ENCODE results near the gene CCL8.
"Not testable (repeated sequence)": the region's sequence is repeated elsewhere in the genome, so short reads cannot be mapped to it uniquely, and the experiment has no call there.

The CCL8 gene

DNA sequence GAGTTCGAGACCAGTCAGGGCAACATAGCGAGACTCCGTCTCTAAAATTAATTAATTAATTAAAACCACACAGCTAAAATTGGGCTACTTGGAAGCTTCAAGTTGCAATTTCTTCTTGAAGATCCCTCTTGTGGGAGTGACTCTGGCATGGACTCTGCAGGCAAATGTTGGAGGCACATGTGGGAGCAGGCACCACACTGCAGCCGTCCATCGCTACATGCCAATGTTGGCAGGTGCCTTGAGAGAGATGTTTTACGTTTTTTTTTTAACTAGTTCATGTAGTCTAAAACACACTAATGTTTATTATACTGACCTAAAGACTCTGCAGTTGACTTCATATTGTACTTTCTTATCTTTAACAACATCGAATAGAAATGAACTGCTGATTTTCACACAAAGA, 7.9 kb upstream of the CCL8 start:
- H3K4me3 ChIP-seq (replicated peaks; ENCODE audit: low read depth, low read length) = no peak overlapping the region
- DNase-seq (ENCODE audit: extremely low read depth, low read depth) = no peak
- TF ChIP-seq, protein P1, sequence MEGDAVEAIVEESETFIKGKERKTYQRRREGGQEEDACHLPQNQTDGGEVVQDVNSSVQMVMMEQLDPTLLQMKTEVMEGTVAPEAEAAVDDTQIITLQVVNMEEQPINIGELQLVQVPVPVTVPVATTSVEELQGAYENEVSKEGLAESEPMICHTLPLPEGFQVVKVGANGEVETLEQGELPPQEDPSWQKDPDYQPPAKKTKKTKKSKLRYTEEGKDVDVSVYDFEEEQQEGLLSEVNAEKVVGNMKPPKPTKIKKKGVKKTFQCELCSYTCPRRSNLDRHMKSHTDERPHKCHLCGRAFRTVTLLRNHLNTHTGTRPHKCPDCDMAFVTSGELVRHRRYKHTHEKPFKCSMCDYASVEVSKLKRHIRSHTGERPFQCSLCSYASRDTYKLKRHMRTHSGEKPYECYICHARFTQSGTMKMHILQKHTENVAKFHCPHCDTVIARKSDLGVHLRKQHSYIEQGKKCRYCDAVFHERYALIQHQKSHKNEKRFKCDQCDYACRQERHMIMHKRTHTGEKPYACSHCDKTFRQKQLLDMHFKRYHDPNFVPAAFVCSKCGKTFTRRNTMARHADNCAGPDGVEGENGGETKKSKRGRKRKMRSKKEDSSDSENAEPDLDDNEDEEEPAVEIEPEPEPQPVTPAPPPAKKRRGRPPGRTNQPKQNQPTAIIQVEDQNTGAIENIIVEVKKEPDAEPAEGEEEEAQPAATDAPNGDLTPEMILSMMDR (IDR thresholded peaks at IDR 0.05; ENCODE audit: low read depth, low read length, missing control alignments) = no peak

DNA sequence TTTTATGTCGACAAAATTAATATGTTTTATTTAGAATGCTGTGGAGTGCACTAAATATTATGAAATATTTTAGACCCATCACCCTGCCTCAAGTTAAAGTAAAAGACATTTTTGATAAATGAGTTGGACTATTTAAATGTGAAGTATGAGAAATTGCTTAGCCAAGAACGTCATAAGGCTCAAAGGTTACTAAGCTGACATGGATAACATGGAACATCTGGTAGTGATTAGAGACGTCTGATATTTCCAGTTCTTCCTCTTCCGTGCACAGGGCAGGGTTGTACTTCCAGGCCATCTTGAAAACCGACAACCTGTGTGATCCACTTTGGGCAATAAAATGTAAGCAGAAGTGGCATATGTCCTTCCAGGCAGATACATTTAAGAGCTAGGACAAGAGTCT, 7.2 kb upstream of the CCL8 start:
- TF ChIP-seq, protein P1 (IDR thresholded peaks at IDR 0.05; ENCODE audit: low read depth, low read length, missing control alignments) = no peak
- H3K4me3 ChIP-seq (replicated peaks; ENCODE audit: low read depth, low read length) = no peak overlapping the region
- peak; percentile 78 for DNase-seq (ENCODE audit: extremely low read depth, low read depth)

DNA sequence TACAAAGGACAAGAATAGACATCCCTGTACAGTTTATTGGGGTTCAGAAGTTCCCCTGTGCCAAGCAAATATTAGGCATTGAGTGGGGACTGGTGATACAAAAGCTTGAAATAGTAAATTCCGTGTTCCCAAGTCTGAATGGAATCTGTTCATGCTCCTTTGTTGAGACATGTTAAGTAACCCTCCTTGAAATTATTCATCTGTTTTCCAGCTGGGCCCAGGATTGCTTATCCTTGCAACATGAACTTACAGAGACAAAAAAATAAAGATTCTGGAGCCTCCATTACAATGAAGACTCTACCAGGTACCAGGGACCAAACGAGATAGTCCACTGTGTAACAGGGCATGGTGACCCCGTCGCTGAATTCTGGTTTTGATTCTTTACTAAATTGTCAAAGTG, 6.1 kb upstream of the CCL8 start:
- TF ChIP-seq, protein P1 (IDR thresholded peaks at IDR 0.05; ENCODE audit: low read depth, low read length, missing control alignments) = no peak
- DNase-seq (ENCODE audit: extremely low read depth, low read depth) = no peak
- no peak overlapping the region for H3K4me3 ChIP-seq (replicated peaks; ENCODE audit: low read depth, low read length)

DNA sequence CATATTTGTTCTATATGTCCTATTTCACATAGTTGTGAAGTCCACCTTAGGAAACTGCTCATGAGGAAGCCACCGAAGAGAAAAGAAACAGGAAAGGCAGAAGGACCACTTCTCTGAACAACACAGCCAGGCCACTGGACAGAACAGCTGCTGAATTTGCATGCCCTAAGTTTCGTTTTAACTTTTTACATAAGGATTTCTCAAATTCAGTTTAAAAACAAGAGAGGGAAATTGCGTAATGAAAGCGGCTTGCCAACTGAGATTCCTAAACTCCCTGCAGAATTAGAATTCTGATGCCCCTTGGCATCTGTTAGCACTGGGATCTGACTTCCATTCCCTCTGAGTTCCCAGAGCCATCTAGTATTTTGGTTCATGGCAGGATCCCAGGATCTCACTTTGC, 5.0 kb upstream of the CCL8 start:
- H3K4me3 ChIP-seq (replicated peaks; ENCODE audit: low read depth, low read length) = no peak overlapping the region
- TF ChIP-seq, protein P1 (IDR thresholded peaks at IDR 0.05; ENCODE audit: low read depth, low read length, missing control alignments) = no peak
- no peak for DNase-seq (ENCODE audit: extremely low read depth, low read depth)

DNA sequence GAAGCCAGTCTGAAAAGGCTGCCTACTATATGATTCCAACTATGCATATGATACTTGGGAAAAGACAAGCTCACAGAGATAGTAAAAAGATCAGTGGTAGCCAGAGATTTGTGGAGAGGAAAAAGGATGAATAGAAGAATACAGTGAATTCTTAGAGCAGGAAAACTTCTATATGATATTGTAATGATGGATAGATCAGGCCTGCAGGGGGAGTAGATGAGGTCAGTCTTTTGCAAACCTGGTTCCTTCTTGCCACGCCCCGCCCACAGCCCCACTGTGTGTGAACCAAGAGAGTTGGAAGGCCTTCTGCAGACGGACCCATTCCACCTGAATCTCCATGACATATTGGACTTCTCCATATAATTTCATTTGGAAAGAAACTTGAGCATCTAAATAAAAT, 761 bp upstream of the CCL8 start:
- TF ChIP-seq, protein P1 (IDR thresholded peaks at IDR 0.05; ENCODE audit: low read depth, low read length, missing control alignments) = peak; percentile 21
- DNase-seq (ENCODE audit: extremely low read depth, low read depth) = no peak
- no peak overlapping the region for H3K4me3 ChIP-seq (replicated peaks; ENCODE audit: low read depth, low read length)

DNA sequence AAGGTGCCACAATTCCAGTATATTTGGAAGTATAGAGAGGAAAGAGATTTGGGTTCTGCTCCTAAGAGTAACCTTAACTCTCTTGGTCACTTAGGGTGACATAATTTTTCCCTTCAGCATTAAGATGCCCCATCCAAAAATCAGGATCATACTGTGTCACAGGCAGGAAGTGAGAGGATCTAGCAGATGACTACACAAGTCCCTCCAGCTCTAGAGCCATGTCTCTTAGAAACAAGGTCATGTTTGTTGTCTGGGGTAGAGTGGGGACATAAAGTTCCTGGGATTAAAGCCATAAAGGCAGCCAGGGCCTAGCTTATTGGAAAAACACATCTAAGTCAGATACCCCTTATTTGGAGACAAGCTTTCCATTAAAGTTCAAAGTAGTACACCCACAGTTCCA, 2.7 kb downstream of the CCL8 start:
- H3K4me3 ChIP-seq (replicated peaks; ENCODE audit: low read depth, low read length) = no peak overlapping the region
- DNase-seq (ENCODE audit: extremely low read depth, low read depth) = no peak
- TF ChIP-seq, protein P1 (IDR thresholded peaks at IDR 0.05; ENCODE audit: low read depth, low read length, missing control alignments) = no peak

DNA sequence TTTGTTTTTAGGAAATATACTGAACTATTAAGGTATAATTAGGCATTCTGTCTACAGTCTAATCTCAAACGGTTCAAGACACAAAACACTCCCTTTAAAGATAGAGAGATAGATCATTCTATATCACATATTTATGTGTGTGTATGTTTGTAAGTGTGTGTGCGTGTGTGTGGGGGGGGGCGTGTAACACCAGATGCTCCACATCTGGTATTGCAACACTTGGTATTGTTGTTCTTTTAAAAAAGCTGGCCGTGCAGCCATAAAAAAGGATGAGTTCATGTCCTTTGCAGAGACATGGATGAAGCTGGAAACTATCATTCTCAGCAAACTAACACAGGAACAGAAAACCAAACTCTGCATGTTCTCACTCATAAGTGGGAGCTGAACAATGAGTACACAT, 8.3 kb downstream of the CCL8 start:
- DNase-seq (ENCODE audit: extremely low read depth, low read depth) = peak; percentile 40
- not testable (repeated sequence) for H3K4me3 ChIP-seq (replicated peaks; ENCODE audit: low read depth, low read length)
